DOHH2 (cell line): ENCODE data around the gene COX10.

Source experiments
- H3F3A ChIP-seq: fragments of 200-600 bp; sonication (generic), shearing (Covaris generic); 2 replicates; pipeline ENCODE4 v1.6.0; 2016; ENCODE audit warnings: antibody characterized with exemption, mild to moderate bottlenecking; ENCODE audit not compliant: control insufficient read depth, insufficient read depth
- H3K27ac ChIP-seq: fragments of 200-600 bp; sonication (generic); 2 replicates; pipeline ENCODE4 v1.5.1; 2014; ENCODE audit warnings: low read depth, mild to moderate bottlenecking, low read length, moderate library complexity
- H3K27me3 ChIP-seq: fragments of 200-600 bp; sonication (generic); 2 replicates; pipeline ENCODE4 v1.6.1; 2014; ENCODE audit warnings: mild to moderate bottlenecking, low read length, mixed read lengths; ENCODE audit not compliant: control insufficient read depth
- H3K36me3 ChIP-seq: fragments of 200-600 bp; sonication (generic); 2 replicates; pipeline ENCODE4 v1.6.1; 2014; ENCODE audit warnings: mild to moderate bottlenecking, low read length, moderate library complexity, mixed read lengths; ENCODE audit not compliant: control insufficient read depth
- H3K4me1 ChIP-seq: fragments of 200-600 bp; sonication (generic); 2 replicates; pipeline ENCODE4 v1.6.1; 2014; ENCODE audit warnings: mild to moderate bottlenecking, low read length, mixed read lengths; ENCODE audit not compliant: control insufficient read depth
- H3K4me2 ChIP-seq: fragments of 200-600 bp; sonication (generic); 2 replicates; pipeline ENCODE4 v1.6.0; 2014; ENCODE audit warnings: mild to moderate bottlenecking, low read length, moderate library complexity
- H3K4me3 ChIP-seq: fragments of 200-600 bp; sonication (generic); 2 replicates; pipeline ENCODE4 v1.5.1; 2014; ENCODE audit warnings: mild to moderate bottlenecking, low read length, mixed read lengths
- H3K79me2 ChIP-seq: fragments of 200-600 bp; sonication (generic); 2 replicates; pipeline ENCODE4 v1.6.1; 2014; ENCODE audit warnings: mild to moderate bottlenecking, low read length, mixed read lengths; ENCODE audit not compliant: control insufficient read depth
- H3K9me2 ChIP-seq: fragments of 200-600 bp; sonication (generic); replicated peaks from 2 replicates; pipeline ENCODE4 v1.6.1; 2014; ENCODE audit warnings: mild to moderate bottlenecking, low read length, mixed read lengths; ENCODE audit not compliant: control insufficient read depth
- H3K9me3 ChIP-seq: fragments of 200-600 bp; sonication (generic); 2 replicates; pipeline ENCODE4 v1.6.1; 2014; ENCODE audit warnings: antibody characterized with exemption, low read length, mixed read lengths; ENCODE audit not compliant: control insufficient read depth, insufficient read depth
- H4K20me1 ChIP-seq: fragments of 200-600 bp; sonication (generic); 2 replicates; pipeline ENCODE4 v1.6.0; 2014; ENCODE audit warnings: low read depth, mild to moderate bottlenecking, antibody characterized with exemption, low read length, moderate library complexity; ENCODE audit not compliant: control insufficient read depth, insufficient read depth
- CTCF ChIP-seq: fragments of 200-600 bp; sonication (generic); IDR thresholded peaks from one replicate; pipeline ENCODE4 v1.5.1; 2014; ENCODE audit warnings: antibody characterized with exemption, mild to moderate bottlenecking, low read depth, low read length; ENCODE audit not compliant: poor library complexity, severe bottlenecking
- EZH2phosphoT487 ChIP-seq: fragments of 200-600 bp; sonication (generic); IDR thresholded peaks from 2 replicates; pipeline ENCODE4 v1.6.1; 2017; ENCODE audit warnings: borderline replicate concordance, mild to moderate bottlenecking, antibody characterized with exemption, low read length, moderate library complexity, mixed read lengths

COX10 gene

GRCh38 chr17:14050616-14051015, 18.7 kb upstream of the COX10 start:
- no peak for TF ChIP-seq EZH2phosphoT487
- no peak for TF ChIP-seq CTCF
- Histone ChIP-seq H3K4me2 (no peak overlapping the region), H3K27ac (no peak overlapping the region), H3K4me3 (no peak overlapping the region), H3K27me3 (no peaks in the 10 kb centered on the region), H3K36me3 (peaks cover 18% of the 10 kb centered on the region), H4K20me1 (no peaks in the 10 kb centered on the region), H3F3A (no peaks in the 10 kb centered on the region), H3K4me1 (no peaks in the 10 kb centered on the region), H3K79me2 (peaks cover 48% of the 10 kb centered on the region), H3K9me3 (no peaks in the 10 kb centered on the region), H3K9me2 (no peaks in the 10 kb centered on the region)

DNA sequence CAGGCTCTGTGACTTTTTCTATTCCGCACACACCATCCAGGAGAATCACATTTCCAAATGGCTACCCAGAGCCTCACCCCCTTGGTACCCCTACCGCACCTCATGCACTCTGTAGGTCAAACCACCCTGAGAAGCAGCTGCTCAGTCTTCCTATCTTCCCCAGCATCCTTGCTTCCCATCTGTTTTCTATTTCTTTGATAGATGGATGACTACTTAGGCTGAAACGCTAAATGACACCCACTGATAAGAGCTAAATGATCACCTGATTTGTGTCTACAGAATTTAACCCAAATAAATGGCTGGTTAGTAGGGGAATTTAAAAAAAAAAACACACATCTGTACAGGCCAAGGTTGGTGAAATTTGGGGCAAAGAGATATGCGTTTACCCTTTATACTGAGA, 17.6 kb upstream of the COX10 start:
- H3K36me3 ChIP-seq = peaks cover 24% of the 10 kb centered on the region
- no peaks in the 10 kb centered on the region for H3F3A ChIP-seq
- H3K27me3 ChIP-seq = no peaks in the 10 kb centered on the region
- no peaks in the 10 kb centered on the region for H3K9me3 ChIP-seq
- H4K20me1 ChIP-seq = 0 out of 2 replicates have a peak, but pooled peaks cover 4% of the 10 kb centered on the region
- H3K4me2 ChIP-seq = no peak overlapping the region
- H3K79me2 ChIP-seq = peaks cover 50% of the 10 kb centered on the region
- H3K4me1 ChIP-seq = no peaks in the 10 kb centered on the region
- TF ChIP-seq CTCF = no peak
- no peak for TF ChIP-seq EZH2phosphoT487
- no peak overlapping the region for H3K27ac ChIP-seq
- H3K9me2 ChIP-seq = no peaks in the 10 kb centered on the region
- no peak overlapping the region for H3K4me3 ChIP-seq

GRCh38 chr17:14052886-14053615, 16.3 kb upstream of the COX10 start:
- no peak overlapping the region for H3K27ac ChIP-seq
- H3K4me3 ChIP-seq = no peak overlapping the region
- H3K4me2 ChIP-seq = no peak overlapping the region

More at GRCh38 chr17:14052886-14053615, 16.3 kb upstream of the COX10 start:
- Histone ChIP-seq H3K4me1 (no peaks in the 10 kb centered on the region), H3K36me3 (peaks cover 23% of the 10 kb centered on the region), H3K9me2 (no peaks in the 10 kb centered on the region), H3K27me3 (no peaks in the 10 kb centered on the region), H3K79me2 (peaks cover 48% of the 10 kb centered on the region), H4K20me1 (0 out of 2 replicates have a peak, but pooled peaks cover 4% of the 10 kb centered on the region), H3K9me3 (no peaks in the 10 kb centered on the region), H3F3A (no peaks in the 10 kb centered on the region)
- TF ChIP-seq CTCF = no peak
- no peak for TF ChIP-seq EZH2phosphoT487
